Caco-2 (cell line): ENCODE measurements around the gene MYL3. TPM values are rescaled to one million over a fixed set of nuclear protein-coding genes. Genes with fewer than 3 reads are reported as not detected.

Experiments used
- BruUV-seq: library from RNA; stranded (reverse); fragments of 400-500 nt; replicated peaks from 2 replicates; lab custom pipeline; 2021; lab: Mats Ljungman, UMichigan
- CTCF ChIA-PET: fragments of 300-600 bp; sonication (Branson Sonifier 250); formaldehyde crosslinking; loops from one replicate; lab custom pipeline; 2022; ENCODE audit warnings: antibody characterized with exemption; lab: Charles Lee
- POLR2A ChIA-PET: fragments of 300-600 bp; sonication (Branson Sonifier 250); formaldehyde crosslinking; loops from one replicate; lab custom pipeline; 2022; ENCODE audit warnings: antibody characterized with exemption; lab: Charles Lee
- DNase-seq, 2 experiments: peaks; one replicate each; pipeline versions ENCODE4 v3.0.0 to v3.0.0-alpha.2; 2020 to 2022
- H3K27me3 ChIP-seq: replicated peaks from 2 replicates; pipeline ENCODE4 v1.6.0; 2011; ENCODE audit warnings: low read length; ENCODE audit not compliant: control insufficient read depth, insufficient read depth
- H3K36me3 ChIP-seq: 2 replicates; pipeline ENCODE4 v1.5.1; 2011; ENCODE audit warnings: low read length; ENCODE audit not compliant: control insufficient read depth, insufficient read depth
- H3K4me1 ChIP-seq: fragments of 250-450 bp; sonication (Bioruptor Pico); 2 replicates; pipeline ENCODE4 v1.5.1; 2020; ENCODE audit warnings: mild to moderate bottlenecking
- H3K4me3 ChIP-seq: 2 replicates; pipeline ENCODE4 v1.5.1; 2011; ENCODE audit warnings: low read depth, mild to moderate bottlenecking, control low read depth, low read length
- H3K9me3 ChIP-seq: fragments of 250-450 bp; sonication (Bioruptor Pico); 2 replicates; pipeline ENCODE4 v1.5.1; 2020; ENCODE audit warnings: mild to moderate bottlenecking, moderate library complexity
- H3K27ac Mint-ChIP-seq: one replicate; pipeline ENCODE4 v1.8.0; 2022; ENCODE audit warnings: mixed read lengths; ENCODE audit not compliant: unreplicated experiment
- H3K27me3 Mint-ChIP-seq: one replicate; pipeline ENCODE4 v1.8.0; 2022; ENCODE audit warnings: mixed read lengths; ENCODE audit not compliant: insufficient read depth, unreplicated experiment
- H3K36me3 Mint-ChIP-seq: one replicate; pipeline ENCODE4 v1.8.0; 2022; ENCODE audit warnings: mild to moderate bottlenecking, mixed read lengths; ENCODE audit not compliant: insufficient read depth, unreplicated experiment
- H3K4me1 Mint-ChIP-seq: one replicate; pipeline ENCODE4 v1.8.0; 2022; ENCODE audit warnings: low read depth, mixed read lengths; ENCODE audit not compliant: unreplicated experiment
- H3K4me3 Mint-ChIP-seq: one replicate; pipeline ENCODE4 v1.8.0; 2022; ENCODE audit warnings: mild to moderate bottlenecking, moderate library complexity, mixed read lengths; ENCODE audit not compliant: unreplicated experiment
- H3K9me3 Mint-ChIP-seq: one replicate; pipeline ENCODE4 v1.8.0; 2022; ENCODE audit warnings: mixed read lengths; ENCODE audit not compliant: unreplicated experiment
- intact Hi-C: fragments of 100-400 bp; cut with micrococcal nuclease; formaldehyde crosslinking; loops from one replicate; pipeline ENCODE4 v1.10.0; 2022; ENCODE audit not compliant: unreplicated experiment
- total RNA-seq: library from RNA; stranded (reverse); gene quantifications from 2 replicates; pipeline ENCODE4 v1.2.3, GENCODE V29; 2022
- TF ChIP-seq, protein P1 (sequence below), 2 experiments: fragments of 200-600 bp in 1 of 2; IDR thresholded peaks; 1 replicate in 1 of 2; 2 replicates in 1 of 2; pipeline versions ENCODE4 v1.5.1 to v1.8.0; 2011 to 2022; ENCODE audit warnings: antibody characterized with exemption in 1 of 2, control low read depth in 1 of 2, inconsistent platforms in 1 of 2, low read depth in 1 of 2, low read length in 1 of 2, mild to moderate bottlenecking in 1 of 2, moderate library complexity in 1 of 2; ENCODE audit not compliant: insufficient read depth in 1 of 2, severe bottlenecking in 1 of 2, unreplicated experiment in 1 of 2

Gene MYL3
- total RNA-seq, 1 experiment from 2014 or later = 13.8 TPM

DNA sequence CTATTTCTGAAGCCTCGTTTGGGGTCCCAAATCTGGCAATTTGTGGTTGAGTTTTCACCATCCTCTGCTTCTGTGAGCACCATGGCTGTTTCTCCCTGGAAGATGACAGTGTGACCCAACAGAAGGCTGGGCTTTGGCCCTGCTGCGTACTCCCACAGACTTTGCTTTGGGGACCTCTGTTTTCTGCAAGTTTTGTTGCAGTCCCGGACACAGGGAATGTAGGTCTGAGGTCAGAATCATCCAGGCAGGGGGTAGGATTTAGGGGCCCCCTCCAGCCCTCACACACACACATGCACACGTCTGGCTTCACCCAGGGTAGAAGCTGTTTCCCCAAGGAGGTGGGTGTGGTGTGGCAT is 20.6 kb upstream of the MYL3 start:
- Mint-ChIP-seq H3K27me3 (peaks cover 9% of the 10 kb centered on the region), H3K4me1 (peaks cover 10% of the 10 kb centered on the region), H3K27ac (no peak overlapping the region), H3K36me3 (no peaks in the 10 kb centered on the region), H3K4me3 (peak overlapping the region; percentile 85), H3K9me3 (no peaks in the 10 kb centered on the region)
- intact Hi-C loops = no loop called here
- peak overlapping the region; percentile 26 for H3K4me3 ChIP-seq
- TF ChIP-seq, protein P1, sequence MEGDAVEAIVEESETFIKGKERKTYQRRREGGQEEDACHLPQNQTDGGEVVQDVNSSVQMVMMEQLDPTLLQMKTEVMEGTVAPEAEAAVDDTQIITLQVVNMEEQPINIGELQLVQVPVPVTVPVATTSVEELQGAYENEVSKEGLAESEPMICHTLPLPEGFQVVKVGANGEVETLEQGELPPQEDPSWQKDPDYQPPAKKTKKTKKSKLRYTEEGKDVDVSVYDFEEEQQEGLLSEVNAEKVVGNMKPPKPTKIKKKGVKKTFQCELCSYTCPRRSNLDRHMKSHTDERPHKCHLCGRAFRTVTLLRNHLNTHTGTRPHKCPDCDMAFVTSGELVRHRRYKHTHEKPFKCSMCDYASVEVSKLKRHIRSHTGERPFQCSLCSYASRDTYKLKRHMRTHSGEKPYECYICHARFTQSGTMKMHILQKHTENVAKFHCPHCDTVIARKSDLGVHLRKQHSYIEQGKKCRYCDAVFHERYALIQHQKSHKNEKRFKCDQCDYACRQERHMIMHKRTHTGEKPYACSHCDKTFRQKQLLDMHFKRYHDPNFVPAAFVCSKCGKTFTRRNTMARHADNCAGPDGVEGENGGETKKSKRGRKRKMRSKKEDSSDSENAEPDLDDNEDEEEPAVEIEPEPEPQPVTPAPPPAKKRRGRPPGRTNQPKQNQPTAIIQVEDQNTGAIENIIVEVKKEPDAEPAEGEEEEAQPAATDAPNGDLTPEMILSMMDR (IDR thresholded peaks at IDR 0.05; ENCODE audit: insufficient read depth in 1 of 2, low read depth in 1 of 2, low read length in 1 of 2, severe bottlenecking in 1 of 2, unreplicated experiment in 1 of 2) = no peak
- no peaks in the 10 kb centered on the region for H3K9me3 ChIP-seq
- no peaks in the 10 kb centered on the region for H3K36me3 ChIP-seq
- DNase-seq = no peak
- POLR2A ChIA-PET = no interaction called here
- peaks cover 25% of the 10 kb centered on the region for H3K4me1 ChIP-seq
- no TSS peak for BruUV-seq
- no peaks in the 10 kb centered on the region for H3K27me3 ChIP-seq
- CTCF ChIA-PET = interaction anchor here (0.5 kb wide), 1 partner anchor 1518 kb away, joined by 3 read pairs; no protein-coding TSS in a partner anchor

DNA sequence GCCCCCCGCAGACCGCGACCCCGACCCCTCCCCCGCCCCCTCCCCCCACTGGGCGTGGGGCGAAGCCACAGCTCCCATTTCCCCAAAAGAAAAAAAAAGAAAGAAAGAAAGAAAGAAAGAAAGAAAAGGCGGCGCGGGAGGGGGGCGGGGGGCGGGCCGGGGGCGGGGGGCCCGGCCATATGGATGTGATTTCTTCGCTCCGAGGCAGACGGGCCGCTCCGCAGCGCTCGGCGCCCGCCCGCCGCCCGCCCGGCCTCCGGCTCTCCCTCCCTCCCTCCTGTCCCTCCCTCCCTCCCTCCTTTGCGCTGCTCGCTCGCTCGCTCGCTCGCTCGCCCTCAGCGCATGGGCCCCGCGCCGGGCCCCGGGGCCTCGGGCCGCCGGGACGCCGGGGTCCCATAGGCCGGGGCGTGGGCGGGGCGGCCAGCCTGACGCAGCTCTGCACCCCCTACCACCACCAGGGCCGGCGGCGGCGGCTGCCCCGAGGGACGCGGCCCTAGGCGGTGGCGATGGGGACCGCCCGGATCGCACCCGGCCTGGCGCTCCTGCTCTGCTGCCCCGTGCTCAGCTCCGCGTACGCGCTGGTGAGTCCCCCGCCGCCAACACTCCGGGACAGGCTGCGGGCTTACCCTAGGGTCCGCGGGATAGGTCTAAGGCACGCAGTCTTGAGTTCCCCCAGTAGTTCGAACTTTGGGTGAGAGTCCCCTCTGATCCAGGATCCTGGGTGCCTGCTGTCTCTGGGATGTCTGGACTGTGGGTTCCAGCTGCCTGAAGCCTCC is 20.0 kb upstream of the MYL3 start:
- peaks cover 31% of the 10 kb centered on the region for H3K4me1 ChIP-seq
- Mint-ChIP-seq H3K27me3 (peaks cover 9% of the 10 kb centered on the region), H3K36me3 (no peaks in the 10 kb centered on the region), H3K9me3 (no peaks in the 10 kb centered on the region), H3K4me1 (peaks cover 10% of the 10 kb centered on the region), H3K27ac (peak overlapping the region; percentile 39), H3K4me3 (peak overlapping the region; percentile 85)
- DNase-seq = no peak
- POLR2A ChIA-PET = interaction anchor here (0.5 kb wide), 1 partner anchor 281 kb away, joined by 5 read pairs; no protein-coding TSS in a partner anchor
- TF ChIP-seq, protein P1 (IDR thresholded peaks at IDR 0.05; ENCODE audit: insufficient read depth in 1 of 2, low read depth in 1 of 2, low read length in 1 of 2, severe bottlenecking in 1 of 2, unreplicated experiment in 1 of 2) = no peak
- intact Hi-C loops = no loop called here
- CTCF ChIA-PET = no interaction called here
- peak overlapping the region; percentile 58 for H3K4me3 ChIP-seq
- H3K36me3 ChIP-seq = no peaks in the 10 kb centered on the region
- no peaks in the 10 kb centered on the region for H3K27me3 ChIP-seq
- H3K9me3 ChIP-seq = no peaks in the 10 kb centered on the region
- BruUV-seq = no TSS peak

DNA sequence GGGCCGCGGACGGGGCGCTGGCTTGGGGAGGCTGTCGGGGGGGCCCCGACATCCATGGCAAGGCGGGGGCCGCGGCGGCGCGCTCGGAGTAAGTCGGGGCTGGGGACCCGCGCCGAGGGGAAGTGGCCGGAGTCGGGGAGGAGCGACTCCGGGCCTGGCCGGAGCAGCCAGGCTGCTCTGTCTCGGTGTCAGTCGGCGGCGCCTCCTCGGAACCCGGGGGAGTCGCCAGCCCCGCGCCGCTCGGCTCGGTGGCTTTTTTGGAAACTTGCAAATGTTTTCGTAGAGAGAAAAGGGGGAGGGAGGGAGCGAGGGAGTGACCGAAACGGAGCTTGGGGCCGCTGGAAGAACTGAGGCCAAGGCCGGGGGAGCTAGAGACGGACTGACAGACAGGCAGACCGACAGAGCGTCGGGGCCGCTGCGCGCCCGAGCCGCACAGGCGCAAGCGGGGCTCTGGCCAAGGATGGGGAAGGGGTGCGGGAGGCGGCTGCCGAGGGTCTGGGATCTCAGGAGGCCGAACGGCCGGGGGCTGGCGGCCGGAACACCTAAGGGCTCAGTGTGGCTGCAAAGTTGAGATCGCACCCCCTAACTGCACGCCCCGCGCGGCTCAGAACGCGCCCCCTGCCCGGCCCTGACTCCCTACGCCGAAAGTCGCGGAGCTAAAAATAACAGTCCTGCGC is 19.3 kb upstream of the MYL3 start:
- ChIA-PET POLR2A (interaction anchor here (0.5 to 0.7 kb wide), 2 partner anchors 9 to 282 kb away, joined by 5 read pairs; no protein-coding TSS in a partner anchor), CTCF (interaction anchor here (0.6 kb wide), 1 partner anchor 12 kb away, joined by 3 read pairs; no protein-coding TSS in a partner anchor)
- TF ChIP-seq, protein P1 (IDR thresholded peaks at IDR 0.05; ENCODE audit: insufficient read depth in 1 of 2, low read depth in 1 of 2, low read length in 1 of 2, severe bottlenecking in 1 of 2, unreplicated experiment in 1 of 2) = no peak
- DNase-seq = peak in 1 of 2 experiments; percentile 41
- peaks cover 9% of the 10 kb centered on the region for H3K27me3 Mint-ChIP-seq
- H3K36me3 Mint-ChIP-seq = no peaks in the 10 kb centered on the region
- no peaks in the 10 kb centered on the region for H3K9me3 Mint-ChIP-seq
- Histone ChIP-seq H3K9me3 (no peaks in the 10 kb centered on the region), H3K4me1 (peaks cover 38% of the 10 kb centered on the region), H3K4me3 (peak overlapping the region; percentile 58), H3K36me3 (no peaks in the 10 kb centered on the region), H3K27me3 (no peaks in the 10 kb centered on the region)
- peaks cover 10% of the 10 kb centered on the region for H3K4me1 Mint-ChIP-seq
- BruUV-seq = no TSS peak
- peak overlapping the region; percentile 85 for H3K4me3 Mint-ChIP-seq
- intact Hi-C loops = no loop called here
- peak overlapping the region; percentile 39 for H3K27ac Mint-ChIP-seq
